GM23338 (cell line): ENCODE data around the gene CERT1.

ENCODE experiments used
- CREB1 ChIP-seq: fragments of 250-450 bp; sonication (Bioruptor Pico); IDR thresholded peaks from 2 replicates; pipeline ENCODE4 v1.5.0; 2020; ENCODE audit warnings: low read depth, mild to moderate bottlenecking, moderate library complexity
- CTCF ChIP-seq, 2 experiments: fragments of 200-600 bp in 1 of 2; sonication (generic) in 1 of 2; conservative IDR thresholded peaks; 2 replicates each; pipeline versions ENCODE4 v1.5.1 to v1.6.1; 2016 to 2017; ENCODE audit warnings: antibody characterized with exemption in 2 of 2, low read depth in 2 of 2, mild to moderate bottlenecking in 2 of 2, moderate library complexity in 1 of 2
- EZH2 ChIP-seq: fragments of 200-600 bp; sonication (generic); IDR thresholded peaks from one replicate; pipeline ENCODE4 v1.8.0; 2017; ENCODE audit warnings: antibody characterized with exemption, mild to moderate bottlenecking, low read depth; ENCODE audit not compliant: unreplicated experiment
- EZH2phosphoT487 ChIP-seq: fragments of 200-600 bp; sonication (generic); IDR thresholded peaks from one replicate; pipeline ENCODE4 v1.8.1; 2018; ENCODE audit warnings: antibody characterized with exemption; ENCODE audit not compliant: unreplicated experiment
- JUNB ChIP-seq: IDR thresholded peaks from one replicate; pipeline ENCODE4 v1.6.1; 2016; ENCODE audit warnings: antibody characterized with exemption; ENCODE audit not compliant: unreplicated experiment
- NANOG ChIP-seq: IDR thresholded peaks from 2 replicates; pipeline ENCODE4 v1.6.1; 2016; ENCODE audit warnings: antibody characterized with exemption, borderline replicate concordance
- POLR2AphosphoS5 ChIP-seq: IDR thresholded peaks from 2 replicates; pipeline ENCODE4 v1.6.1; 2016; ENCODE audit warnings: antibody characterized with exemption, low read depth
- STAT1 ChIP-seq: IDR thresholded peaks from one replicate; pipeline ENCODE4 v1.6.1; 2016; ENCODE audit warnings: antibody characterized with exemption; ENCODE audit not compliant: unreplicated experiment
- ZNF114 ChIP-seq: fragments of 250-450 bp; sonication (Bioruptor Pico); IDR thresholded peaks from 2 replicates; pipeline ENCODE4 v1.5.0; 2020; ENCODE audit warnings: mild to moderate bottlenecking, moderate library complexity
- ZNF331 ChIP-seq: fragments of 250-450 bp; sonication (Bioruptor Pico); IDR thresholded peaks from 2 replicates; pipeline ENCODE4 v1.5.0; 2020; ENCODE audit warnings: low read depth, mild to moderate bottlenecking, moderate library complexity
- TF ChIP-seq, protein P1 (sequence below): IDR thresholded peaks from one replicate; pipeline ENCODE4 v1.6.1; 2018; ENCODE audit warnings: antibody characterized with exemption; ENCODE audit not compliant: unreplicated experiment
- TF ChIP-seq, protein P2 (sequence below): IDR thresholded peaks from 2 replicates; pipeline ENCODE4 v1.6.1; 2016; ENCODE audit warnings: antibody characterized with exemption
- TF ChIP-seq, protein P3 (sequence below): fragments of 250-450 bp; sonication (Bioruptor Pico); IDR thresholded peaks from 2 replicates; pipeline ENCODE4 v1.5.0; 2020; ENCODE audit warnings: mild to moderate bottlenecking, moderate library complexity

DNA sequence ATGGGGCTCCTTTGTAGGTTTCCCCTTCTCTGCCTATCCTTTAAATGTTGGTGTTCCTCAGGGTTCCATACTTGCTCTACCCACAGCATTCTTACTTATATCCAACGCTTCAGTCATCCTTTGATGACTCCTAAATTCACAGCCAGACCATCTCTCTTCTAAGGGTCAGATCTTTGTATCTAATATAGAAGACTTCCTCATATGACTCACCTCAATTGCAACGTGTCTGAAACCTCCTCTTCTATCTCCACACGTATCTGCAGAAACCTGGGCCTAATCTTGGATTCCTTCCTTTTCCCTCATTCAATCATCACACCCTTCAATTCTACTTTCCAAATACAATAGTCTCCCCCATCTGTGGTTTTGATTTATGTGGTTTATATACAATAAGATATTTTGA is 106.1 kb downstream of the CERT1 start:
- TF ChIP-seq CTCF (conservative IDR thresholded peaks at IDR 0.05; ENCODE audit: low read depth in 2 of 2) (no peak), POLR2AphosphoS5 (no peak), EZH2 (no peak), EZH2phosphoT487 (no peak), ZNF331 (no peak), CREB1 (no peak), STAT1 (no peak), JUNB (no peak), ZNF114 (CRISPR knock-in tag) (no peak), NANOG (no peak)
- TF ChIP-seq, protein P1, sequence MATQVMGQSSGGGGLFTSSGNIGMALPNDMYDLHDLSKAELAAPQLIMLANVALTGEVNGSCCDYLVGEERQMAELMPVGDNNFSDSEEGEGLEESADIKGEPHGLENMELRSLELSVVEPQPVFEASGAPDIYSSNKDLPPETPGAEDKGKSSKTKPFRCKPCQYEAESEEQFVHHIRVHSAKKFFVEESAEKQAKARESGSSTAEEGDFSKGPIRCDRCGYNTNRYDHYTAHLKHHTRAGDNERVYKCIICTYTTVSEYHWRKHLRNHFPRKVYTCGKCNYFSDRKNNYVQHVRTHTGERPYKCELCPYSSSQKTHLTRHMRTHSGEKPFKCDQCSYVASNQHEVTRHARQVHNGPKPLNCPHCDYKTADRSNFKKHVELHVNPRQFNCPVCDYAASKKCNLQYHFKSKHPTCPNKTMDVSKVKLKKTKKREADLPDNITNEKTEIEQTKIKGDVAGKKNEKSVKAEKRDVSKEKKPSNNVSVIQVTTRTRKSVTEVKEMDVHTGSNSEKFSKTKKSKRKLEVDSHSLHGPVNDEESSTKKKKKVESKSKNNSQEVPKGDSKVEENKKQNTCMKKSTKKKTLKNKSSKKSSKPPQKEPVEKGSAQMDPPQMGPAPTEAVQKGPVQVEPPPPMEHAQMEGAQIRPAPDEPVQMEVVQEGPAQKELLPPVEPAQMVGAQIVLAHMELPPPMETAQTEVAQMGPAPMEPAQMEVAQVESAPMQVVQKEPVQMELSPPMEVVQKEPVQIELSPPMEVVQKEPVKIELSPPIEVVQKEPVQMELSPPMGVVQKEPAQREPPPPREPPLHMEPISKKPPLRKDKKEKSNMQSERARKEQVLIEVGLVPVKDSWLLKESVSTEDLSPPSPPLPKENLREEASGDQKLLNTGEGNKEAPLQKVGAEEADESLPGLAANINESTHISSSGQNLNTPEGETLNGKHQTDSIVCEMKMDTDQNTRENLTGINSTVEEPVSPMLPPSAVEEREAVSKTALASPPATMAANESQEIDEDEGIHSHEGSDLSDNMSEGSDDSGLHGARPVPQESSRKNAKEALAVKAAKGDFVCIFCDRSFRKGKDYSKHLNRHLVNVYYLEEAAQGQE, result no peak
- TF ChIP-seq, protein P2, sequence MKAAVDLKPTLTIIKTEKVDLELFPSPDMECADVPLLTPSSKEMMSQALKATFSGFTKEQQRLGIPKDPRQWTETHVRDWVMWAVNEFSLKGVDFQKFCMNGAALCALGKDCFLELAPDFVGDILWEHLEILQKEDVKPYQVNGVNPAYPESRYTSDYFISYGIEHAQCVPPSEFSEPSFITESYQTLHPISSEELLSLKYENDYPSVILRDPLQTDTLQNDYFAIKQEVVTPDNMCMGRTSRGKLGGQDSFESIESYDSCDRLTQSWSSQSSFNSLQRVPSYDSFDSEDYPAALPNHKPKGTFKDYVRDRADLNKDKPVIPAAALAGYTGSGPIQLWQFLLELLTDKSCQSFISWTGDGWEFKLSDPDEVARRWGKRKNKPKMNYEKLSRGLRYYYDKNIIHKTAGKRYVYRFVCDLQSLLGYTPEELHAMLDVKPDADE, result no peak
- TF ChIP-seq, protein P3, sequence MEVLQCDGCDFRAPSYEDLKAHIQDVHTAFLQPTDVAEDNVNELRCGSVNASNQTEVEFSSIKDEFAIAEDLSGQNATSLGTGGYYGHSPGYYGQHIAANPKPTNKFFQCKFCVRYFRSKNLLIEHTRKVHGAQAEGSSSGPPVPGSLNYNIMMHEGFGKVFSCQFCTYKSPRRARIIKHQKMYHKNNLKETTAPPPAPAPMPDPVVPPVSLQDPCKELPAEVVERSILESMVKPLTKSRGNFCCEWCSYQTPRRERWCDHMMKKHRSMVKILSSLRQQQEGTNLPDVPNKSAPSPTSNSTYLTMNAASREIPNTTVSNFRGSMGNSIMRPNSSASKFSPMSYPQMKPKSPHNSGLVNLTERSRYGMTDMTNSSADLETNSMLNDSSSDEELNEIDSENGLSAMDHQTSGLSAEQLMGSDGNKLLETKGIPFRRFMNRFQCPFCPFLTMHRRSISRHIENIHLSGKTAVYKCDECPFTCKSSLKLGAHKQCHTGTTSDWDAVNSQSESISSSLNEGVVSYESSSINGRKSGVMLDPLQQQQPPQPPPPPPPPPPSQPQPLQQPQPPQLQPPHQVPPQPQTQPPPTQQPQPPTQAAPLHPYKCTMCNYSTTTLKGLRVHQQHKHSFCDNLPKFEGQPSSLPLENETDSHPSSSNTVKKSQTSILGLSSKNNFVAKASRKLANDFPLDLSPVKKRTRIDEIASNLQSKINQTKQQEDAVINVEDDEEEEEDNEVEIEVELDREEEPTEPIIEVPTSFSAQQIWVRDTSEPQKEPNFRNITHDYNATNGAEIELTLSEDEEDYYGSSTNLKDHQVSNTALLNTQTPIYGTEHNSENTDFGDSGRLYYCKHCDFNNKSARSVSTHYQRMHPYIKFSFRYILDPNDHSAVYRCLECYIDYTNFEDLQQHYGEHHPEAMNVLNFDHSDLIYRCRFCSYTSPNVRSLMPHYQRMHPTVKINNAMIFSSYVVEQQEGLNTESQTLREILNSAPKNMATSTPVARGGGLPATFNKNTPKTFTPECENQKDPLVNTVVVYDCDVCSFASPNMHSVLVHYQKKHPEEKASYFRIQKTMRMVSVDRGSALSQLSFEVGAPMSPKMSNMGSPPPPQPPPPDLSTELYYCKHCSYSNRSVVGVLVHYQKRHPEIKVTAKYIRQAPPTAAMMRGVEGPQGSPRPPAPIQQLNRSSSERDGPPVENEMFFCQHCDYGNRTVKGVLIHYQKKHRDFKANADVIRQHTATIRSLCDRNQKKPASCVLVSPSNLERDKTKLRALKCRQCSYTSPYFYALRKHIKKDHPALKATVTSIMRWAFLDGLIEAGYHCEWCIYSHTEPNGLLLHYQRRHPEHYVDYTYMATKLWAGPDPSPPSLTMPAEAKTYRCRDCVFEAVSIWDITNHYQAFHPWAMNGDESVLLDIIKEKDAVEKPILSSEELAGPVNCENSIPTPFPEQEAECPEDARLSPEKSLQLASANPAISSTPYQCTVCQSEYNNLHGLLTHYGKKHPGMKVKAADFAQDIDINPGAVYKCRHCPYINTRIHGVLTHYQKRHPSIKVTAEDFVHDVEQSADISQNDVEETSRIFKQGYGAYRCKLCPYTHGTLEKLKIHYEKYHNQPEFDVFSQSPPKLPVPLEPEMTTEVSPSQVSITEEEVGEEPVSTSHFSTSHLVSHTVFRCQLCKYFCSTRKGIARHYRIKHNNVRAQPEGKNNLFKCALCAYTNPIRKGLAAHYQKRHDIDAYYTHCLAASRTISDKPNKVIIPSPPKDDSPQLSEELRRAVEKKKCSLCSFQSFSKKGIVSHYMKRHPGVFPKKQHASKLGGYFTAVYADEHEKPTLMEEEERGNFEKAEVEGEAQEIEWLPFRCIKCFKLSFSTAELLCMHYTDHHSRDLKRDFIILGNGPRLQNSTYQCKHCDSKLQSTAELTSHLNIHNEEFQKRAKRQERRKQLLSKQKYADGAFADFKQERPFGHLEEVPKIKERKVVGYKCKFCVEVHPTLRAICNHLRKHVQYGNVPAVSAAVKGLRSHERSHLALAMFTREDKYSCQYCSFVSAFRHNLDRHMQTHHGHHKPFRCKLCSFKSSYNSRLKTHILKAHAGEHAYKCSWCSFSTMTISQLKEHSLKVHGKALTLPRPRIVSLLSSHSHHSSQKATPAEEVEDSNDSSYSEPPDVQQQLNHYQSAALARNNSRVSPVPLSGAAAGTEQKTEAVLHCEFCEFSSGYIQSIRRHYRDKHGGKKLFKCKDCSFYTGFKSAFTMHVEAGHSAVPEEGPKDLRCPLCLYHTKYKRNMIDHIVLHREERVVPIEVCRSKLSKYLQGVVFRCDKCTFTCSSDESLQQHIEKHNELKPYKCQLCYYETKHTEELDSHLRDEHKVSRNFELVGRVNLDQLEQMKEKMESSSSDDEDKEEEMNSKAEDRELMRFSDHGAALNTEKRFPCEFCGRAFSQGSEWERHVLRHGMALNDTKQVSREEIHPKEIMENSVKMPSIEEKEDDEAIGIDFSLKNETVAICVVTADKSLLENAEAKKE (CRISPR knock-in tag), result no peak
